Spleen (tissue), 7 donors: ENCODE measurements around the gene RNF224.

Source experiments
- CTCF ChIP-seq, 11 experiments: fragments of 200-600 bp in 7 of 11; fragments of 450-650 bp in 4 of 11; sonication (generic) in 4 of 11; IDR thresholded peaks in 8 of 11; conservative IDR thresholded peaks in 3 of 11; 1 replicate in 7 of 11; 2 replicates in 4 of 11; pipeline versions ENCODE4 v1.4.0 to v1.8.0; 2016 to 2021; ENCODE audit warnings: antibody characterized with exemption in 11 of 11, inconsistent platforms in 4 of 11, mild to moderate bottlenecking in 1 of 11
- POLR2A ChIP-seq, 3 donors: fragments of 450-650 bp; IDR thresholded peaks; one replicate each; pipeline ENCODE4 v1.5.1; 2017; ENCODE audit warnings: antibody characterized with exemption in 3 of 3, mild to moderate bottlenecking in 1 of 3
- donor health status: DM: no; HTN: no; CAD: no; lungs with moderate emphysema.
- donor health status: DM: no; HTN: no; CAD: no.
- donor health status: DM: no; HTN: no; CAD: no.

GRCh38 chr9:137263506-137263905, 36.2 kb downstream of the RNF224 start:
- TF ChIP-seq CTCF (IDR thresholded peaks at IDR 0.05 in 8 of 11, conservative IDR thresholded peaks at IDR 0.05 in 3 of 11) (no peak), POLR2A (IDR thresholded peaks at IDR 0.05) (no peak)
